HL-60/S4 (cell line): ENCODE measurements around the gene PLXDC1.

Experiments
- in situ Hi-C: fragments of 300-500 bp; cut with MboI; formaldehyde crosslinking; loops from 2 replicates; pipeline ENCODE4 v1.14.3; 2022; ENCODE audit warnings: low sequenced_read_pairs

Gene PLXDC1

GRCh38 chr17:39183045-39183444 is 31.6 kb upstream of the PLXDC1 start:
- in situ Hi-C loops: no loop called here

GRCh38 chr17:39181303-39181702 is 29.9 kb upstream of the PLXDC1 start:
- in situ Hi-C loops: no loop called here

GRCh38 chr17:39178536-39178935 is 27.1 kb upstream of the PLXDC1 start:
- in situ Hi-C loops: no loop called here

- in situ Hi-C loops: no loop called here
Observed at GRCh38 chr17:39177256-39177655, 25.8 kb upstream of the PLXDC1 start.

DNA sequence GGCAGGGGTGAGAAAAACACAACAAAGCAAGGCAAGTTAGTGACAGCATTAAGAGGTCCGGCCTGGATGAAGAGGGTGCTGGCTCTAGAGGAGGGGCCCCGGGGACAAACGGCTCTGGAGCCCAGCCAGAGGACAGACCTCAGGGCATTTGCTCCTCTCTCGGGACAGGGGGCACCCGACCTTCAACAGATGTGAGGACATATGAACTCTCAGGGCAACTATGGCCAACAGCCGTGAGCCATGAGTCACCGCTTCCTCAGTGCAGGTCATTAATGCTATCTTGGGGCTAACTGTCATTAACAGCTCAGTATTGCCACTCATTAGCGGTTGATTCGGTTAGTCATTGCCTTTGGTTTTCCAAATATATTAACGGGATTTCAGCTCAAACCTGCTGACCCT is 24.3 kb upstream of the PLXDC1 start:
- in situ Hi-C loops: no loop called here

- in situ Hi-C loops: loop anchor here (25.0 kb wide), 1 partner anchor 313 kb away; the partner anchor contains the start of genes LASP1 and RPL23
Observed at GRCh38 chr17:39174920-39175694, 23.7 kb upstream of the PLXDC1 start.

- in situ Hi-C loops: loop anchor here (25.0 kb wide), 1 partner anchor 311 kb away; the partner anchor contains the start of genes LASP1 and RPL23
Observed at GRCh38 chr17:39173526-39174274, 22.3 kb upstream of the PLXDC1 start.

- in situ Hi-C loops: loop anchor here (25.0 kb wide), 1 partner anchor 311 kb away; the partner anchor contains the start of genes LASP1 and RPL23
Observed at GRCh38 chr17:39173080-39173479, 21.6 kb upstream of the PLXDC1 start.

GRCh38 chr17:39171933-39172332 is 20.5 kb upstream of the PLXDC1 start:
- in situ Hi-C loops: loop anchor here (25.0 kb wide), 1 partner anchor 310 kb away; the partner anchor contains the start of genes LASP1 and RPL23

- in situ Hi-C loops: loop anchor here (25.0 kb wide), 1 partner anchor 308 kb away; the partner anchor contains the start of genes LASP1 and RPL23
Observed at GRCh38 chr17:39170558-39170957, 19.1 kb upstream of the PLXDC1 start.

GRCh38 chr17:39170109-39170508 is 18.7 kb upstream of the PLXDC1 start:
- in situ Hi-C loops: loop anchor here (25.0 kb wide), 1 partner anchor 308 kb away; the partner anchor contains the start of genes LASP1 and RPL23

- in situ Hi-C loops: loop anchor here (10.0 to 25.0 kb wide), 2 partner anchors 185 to 307 kb away; partner anchors contain the start of genes LASP1 and RPL23
Observed at GRCh38 chr17:39169518-39169917, 18.1 kb upstream of the PLXDC1 start.

- in situ Hi-C loops: loop anchor here (10.0 to 25.0 kb wide), 2 partner anchors 184 to 307 kb away; partner anchors contain the start of genes LASP1 and RPL23
Observed at GRCh38 chr17:39169101-39169500, 17.7 kb upstream of the PLXDC1 start.

- in situ Hi-C loops: loop anchor here (10.0 to 25.0 kb wide), 2 partner anchors 184 to 306 kb away; partner anchors contain the start of genes LASP1 and RPL23
Observed at GRCh38 chr17:39168503-39168902, 17.1 kb upstream of the PLXDC1 start.

- in situ Hi-C loops: loop anchor here (10.0 to 25.0 kb wide), 2 partner anchors 183 to 305 kb away; partner anchors contain the start of genes LASP1 and RPL23
Observed at GRCh38 chr17:39167476-39167875, 16.0 kb upstream of the PLXDC1 start.

- in situ Hi-C loops: loop anchor here (10.0 to 25.0 kb wide), 2 partner anchors 182 to 304 kb away; partner anchors contain the start of genes LASP1 and RPL23
Observed at GRCh38 chr17:39166437-39167335, 15.2 kb upstream of the PLXDC1 start.

DNA sequence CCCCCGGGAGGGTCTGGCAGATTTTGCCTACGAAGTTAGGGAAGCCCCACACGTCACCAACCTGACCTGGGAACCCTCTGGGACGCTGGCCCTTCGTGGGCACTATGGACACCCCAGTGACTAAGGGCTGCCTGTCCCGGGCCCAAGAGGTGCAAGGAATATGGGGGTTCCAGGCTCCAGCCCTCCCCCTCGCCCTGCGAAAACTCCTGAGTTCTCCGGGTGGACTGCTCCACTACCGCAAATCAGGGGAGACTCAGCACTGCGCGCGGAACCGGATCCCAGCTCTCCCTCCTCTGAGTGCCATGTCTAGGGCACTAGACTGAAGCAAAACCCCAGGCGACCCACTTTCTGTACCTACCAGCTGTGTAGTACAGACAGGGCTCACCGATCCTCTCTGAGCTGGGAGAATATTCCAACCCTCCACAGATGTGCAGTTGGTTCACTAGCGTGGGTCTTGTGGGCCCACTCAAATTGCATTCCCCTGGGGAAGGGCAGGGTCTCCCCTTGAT is 14.5 kb upstream of the PLXDC1 start, which contains the start of gene ARL5C:
TSS of gene ARL5C (minus strand) at position 321 of the 509 bp plus-strand sequence. CDS start 401 bp downstream, outside the sequence.
- in situ Hi-C loops: loop anchor here (10.0 to 25.0 kb wide), 2 partner anchors 181 to 304 kb away; partner anchors contain the start of genes LASP1 and RPL23

- in situ Hi-C loops: loop anchor here (10.0 to 25.0 kb wide), 2 partner anchors 181 to 303 kb away; partner anchors contain the start of genes LASP1 and RPL23
Observed at GRCh38 chr17:39165178-39165840, 13.9 kb upstream of the PLXDC1 start.

GRCh38 chr17:39164675-39165143 is 13.3 kb upstream of the PLXDC1 start:
- in situ Hi-C loops: loop anchor here (10.0 to 25.0 kb wide), 2 partner anchors 180 to 302 kb away; partner anchors contain the start of genes LASP1 and RPL23
